Colonic mucosa (tissue), 4 donors: ENCODE data around the gene SVIL. TPM values are rescaled to one million over a fixed set of nuclear protein-coding genes. Genes with fewer than 3 reads are reported as not detected.
"Not testable (repeated sequence)": the region's sequence is repeated elsewhere in the genome, so short reads cannot be mapped to it uniquely, and the experiment has no call there.

ENCODE experiments used
- DNase-seq: peaks from one replicate; pipeline ENCODE4 v3.0.0-alpha.2; 2020
- H3K27ac ChIP-seq: fragments of 200-600 bp; one replicate; pipeline ENCODE4 v1.8.0; 2021
- H3K27me3 ChIP-seq: fragments of 200-600 bp; one replicate; pipeline ENCODE4 v1.8.0; 2021
- H3K36me3 ChIP-seq: fragments of 200-600 bp; one replicate; pipeline ENCODE4 v1.8.0; 2021
- H3K4me1 ChIP-seq: fragments of 200-600 bp; one replicate; pipeline ENCODE4 v1.8.0; 2021; ENCODE audit warnings: mild to moderate bottlenecking
- H3K4me3 ChIP-seq: fragments of 200-600 bp; one replicate; pipeline ENCODE4 v1.8.0; 2021
- H3K9ac ChIP-seq, 2 donors: one replicate each; pipeline ENCODE4 v1.7.0; 2013; ENCODE audit warnings: control low read depth in 2 of 2, low read depth in 2 of 2, low read length in 2 of 2
- H3K9me3 ChIP-seq: fragments of 200-600 bp; one replicate; pipeline ENCODE4 v1.8.0; 2021
- intact Hi-C: fragments of 100-400 bp; cut with DNase I; formaldehyde crosslinking; loops from one replicate; pipeline ENCODE4 v1.14.1; 2022
- total RNA-seq, 2 donors: library from RNA; stranded (reverse); fragmentation: NEBNext Ultra II Directional in 1 of 2; extraction: Animal tissue kit (Norgen Biotek cat#: 25700) in 1 of 2; gene quantifications; one replicate each; pipeline ENCODE4 v1.2.1, GENCODE V29; 2021
- TF ChIP-seq, protein P1 (sequence below): fragments of 200-600 bp; IDR thresholded peaks from one replicate; pipeline ENCODE4 v1.8.0; 2022; ENCODE audit warnings: antibody characterized with exemption, mild to moderate bottlenecking
- donor health status: healthy.
- donor health status: DM: no; HTN: no; CAD: no.
- donor health status: DM: no; HTN: no; CAD: no.

The SVIL gene
- total RNA-seq, 2 donors from 2014 or later, result 62.6 to 132 TPM

DNA sequence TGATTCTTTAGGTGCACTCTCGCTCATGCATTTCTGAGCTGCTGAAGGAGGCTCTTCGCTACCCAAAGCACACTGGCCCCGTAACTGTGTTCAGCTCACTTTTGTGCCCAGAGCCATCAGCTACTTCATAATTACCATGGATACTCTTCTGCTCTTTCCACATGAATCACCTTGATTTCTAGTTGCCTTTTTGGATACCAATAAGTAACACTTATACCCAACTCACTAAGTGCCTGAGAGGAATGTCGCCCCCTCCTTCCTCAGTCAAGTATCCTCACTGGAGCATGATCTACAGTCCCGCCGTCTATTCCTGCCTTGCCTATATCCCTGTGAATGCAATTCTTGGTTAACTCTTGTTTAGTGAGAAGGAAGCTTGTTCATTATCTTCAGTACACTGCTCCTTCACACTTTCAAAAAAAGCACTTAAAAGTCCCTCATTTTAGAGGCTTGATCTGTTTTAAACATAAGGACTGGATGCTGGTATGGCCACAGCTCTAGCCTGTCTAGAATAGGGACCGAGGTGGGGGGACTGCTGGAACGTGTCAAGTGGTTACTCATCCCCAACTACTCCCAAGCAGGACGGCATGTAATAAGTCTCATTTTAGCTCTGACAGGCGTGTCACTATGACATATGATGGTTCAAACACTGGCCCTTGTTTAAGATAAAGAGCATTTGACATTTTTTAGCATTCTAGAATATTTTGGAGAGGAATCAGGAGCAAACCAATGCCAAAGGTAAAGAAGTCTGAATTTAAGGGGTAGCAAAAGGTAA is 23.7 kb downstream of the SVIL start:
- intact Hi-C loops, result no loop called here
- H3K9ac ChIP-seq, result no peak overlapping the region
- TF ChIP-seq, protein P1, sequence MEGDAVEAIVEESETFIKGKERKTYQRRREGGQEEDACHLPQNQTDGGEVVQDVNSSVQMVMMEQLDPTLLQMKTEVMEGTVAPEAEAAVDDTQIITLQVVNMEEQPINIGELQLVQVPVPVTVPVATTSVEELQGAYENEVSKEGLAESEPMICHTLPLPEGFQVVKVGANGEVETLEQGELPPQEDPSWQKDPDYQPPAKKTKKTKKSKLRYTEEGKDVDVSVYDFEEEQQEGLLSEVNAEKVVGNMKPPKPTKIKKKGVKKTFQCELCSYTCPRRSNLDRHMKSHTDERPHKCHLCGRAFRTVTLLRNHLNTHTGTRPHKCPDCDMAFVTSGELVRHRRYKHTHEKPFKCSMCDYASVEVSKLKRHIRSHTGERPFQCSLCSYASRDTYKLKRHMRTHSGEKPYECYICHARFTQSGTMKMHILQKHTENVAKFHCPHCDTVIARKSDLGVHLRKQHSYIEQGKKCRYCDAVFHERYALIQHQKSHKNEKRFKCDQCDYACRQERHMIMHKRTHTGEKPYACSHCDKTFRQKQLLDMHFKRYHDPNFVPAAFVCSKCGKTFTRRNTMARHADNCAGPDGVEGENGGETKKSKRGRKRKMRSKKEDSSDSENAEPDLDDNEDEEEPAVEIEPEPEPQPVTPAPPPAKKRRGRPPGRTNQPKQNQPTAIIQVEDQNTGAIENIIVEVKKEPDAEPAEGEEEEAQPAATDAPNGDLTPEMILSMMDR, result no peak
- no peaks in the 10 kb centered on the region for H3K27me3 ChIP-seq
- peaks cover under 1% of the 10 kb centered on the region for H3K4me1 ChIP-seq
- H3K36me3 ChIP-seq, result no peaks in the 10 kb centered on the region
- no peak for DNase-seq
- H3K9me3 ChIP-seq, result no peaks in the 10 kb centered on the region
- no peak overlapping the region for H3K27ac ChIP-seq
- no peak overlapping the region for H3K4me3 ChIP-seq

DNA sequence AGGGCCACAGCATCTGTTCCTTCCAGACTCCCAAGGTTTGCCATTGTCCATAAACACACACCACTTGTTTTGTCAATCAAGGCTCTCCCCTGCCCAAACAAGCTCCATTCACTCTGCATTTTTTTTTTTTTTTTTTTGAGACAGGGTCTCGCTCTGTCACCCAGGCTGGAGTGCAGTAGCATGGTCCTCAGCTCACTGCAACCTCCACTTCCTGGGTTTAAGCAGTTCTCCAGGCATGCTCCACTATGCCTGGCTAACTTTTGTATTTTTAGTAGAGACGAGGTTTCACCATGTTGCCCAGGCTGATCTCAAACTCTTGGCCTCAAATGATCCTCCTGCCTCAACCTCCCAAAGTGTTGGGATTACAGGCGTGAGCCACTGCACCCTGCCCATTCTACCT is 24.4 kb downstream of the SVIL start:
- H3K36me3 ChIP-seq, H3K27ac ChIP-seq, H3K9me3 ChIP-seq, DNase-seq, H3K4me3 ChIP-seq, H3K27me3 ChIP-seq, H3K9ac ChIP-seq, intact Hi-C loops, H3K4me1 ChIP-seq: not testable (repeated sequence)

DNA sequence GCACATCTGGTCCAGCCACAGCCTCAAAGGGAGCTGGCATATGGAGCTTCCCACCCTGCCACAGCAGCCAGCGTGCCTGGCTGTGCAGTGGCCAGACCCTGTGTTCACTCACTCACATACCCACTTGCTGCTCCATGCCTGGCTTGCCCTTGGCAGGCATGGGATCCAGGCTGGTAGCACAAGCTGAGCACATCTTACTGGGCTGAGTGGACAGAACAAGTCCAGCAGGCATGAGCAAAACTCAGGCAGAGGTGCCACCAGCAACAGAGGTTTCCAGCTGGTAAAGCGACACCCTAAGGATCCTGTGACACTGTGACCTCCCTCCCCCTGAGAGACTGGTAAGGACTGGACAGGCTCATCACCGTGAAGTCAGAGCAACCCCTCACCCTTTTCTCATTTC is 25.1 kb downstream of the SVIL start:
- no peaks in the 10 kb centered on the region for H3K4me1 ChIP-seq
- TF ChIP-seq, protein P1, result no peak
- no peaks in the 10 kb centered on the region for H3K27me3 ChIP-seq
- intact Hi-C loops, result no loop called here
- no peak overlapping the region for H3K4me3 ChIP-seq
- DNase-seq, result no peak
- H3K9me3 ChIP-seq, result no peaks in the 10 kb centered on the region
- H3K9ac ChIP-seq, result no peak overlapping the region
- H3K27ac ChIP-seq, result no peak overlapping the region
- no peaks in the 10 kb centered on the region for H3K36me3 ChIP-seq

DNA sequence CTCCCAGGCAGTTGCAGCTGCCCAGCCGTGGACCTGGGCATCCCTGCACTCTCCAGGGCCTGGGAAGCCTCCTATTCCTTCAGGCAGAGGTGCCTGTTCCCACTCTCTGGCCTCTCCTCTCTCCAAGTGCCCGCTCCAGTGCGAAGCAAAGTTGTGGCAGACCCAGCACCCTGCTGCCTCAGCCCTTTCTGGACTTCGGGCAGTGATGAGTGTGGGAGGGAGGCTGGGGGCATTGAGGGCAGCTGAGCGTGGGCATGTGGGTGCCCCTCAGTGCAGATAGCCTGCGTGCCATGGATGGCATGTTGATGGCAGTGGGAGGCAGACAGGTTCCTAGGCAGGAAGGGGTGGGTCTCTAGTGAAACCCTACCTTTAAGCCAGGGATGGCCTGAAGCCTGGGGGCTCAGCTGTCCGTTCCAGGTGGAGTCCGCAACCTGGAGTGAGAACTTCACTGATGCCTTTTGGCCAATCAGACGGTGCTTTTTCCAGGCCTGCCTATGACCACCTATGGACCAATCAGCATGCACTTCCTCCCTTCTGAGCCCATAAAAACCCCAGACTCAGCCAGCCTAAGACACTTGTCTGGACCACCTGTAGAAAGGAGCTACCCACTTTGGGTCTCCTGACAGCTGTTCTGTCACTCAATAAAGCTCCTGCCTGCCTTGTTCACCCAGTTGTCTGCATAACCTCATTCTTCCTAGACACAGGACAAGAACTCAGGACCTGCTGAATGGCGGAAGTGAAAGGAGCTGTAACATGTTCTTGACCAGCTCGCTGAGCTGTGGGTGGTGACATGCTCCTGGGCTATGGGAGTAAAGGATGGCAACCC is 26.1 kb downstream of the SVIL start:
- TF ChIP-seq, protein P1, result no peak
- Histone ChIP-seq H3K27ac (no peak overlapping the region), H3K9ac (no peak overlapping the region), H3K9me3 (no peaks in the 10 kb centered on the region), H3K36me3 (no peaks in the 10 kb centered on the region), H3K4me3 (no peak overlapping the region), H3K4me1 (no peaks in the 10 kb centered on the region), H3K27me3 (no peaks in the 10 kb centered on the region)
- intact Hi-C loops, result no loop called here
- DNase-seq, result no peak

DNA sequence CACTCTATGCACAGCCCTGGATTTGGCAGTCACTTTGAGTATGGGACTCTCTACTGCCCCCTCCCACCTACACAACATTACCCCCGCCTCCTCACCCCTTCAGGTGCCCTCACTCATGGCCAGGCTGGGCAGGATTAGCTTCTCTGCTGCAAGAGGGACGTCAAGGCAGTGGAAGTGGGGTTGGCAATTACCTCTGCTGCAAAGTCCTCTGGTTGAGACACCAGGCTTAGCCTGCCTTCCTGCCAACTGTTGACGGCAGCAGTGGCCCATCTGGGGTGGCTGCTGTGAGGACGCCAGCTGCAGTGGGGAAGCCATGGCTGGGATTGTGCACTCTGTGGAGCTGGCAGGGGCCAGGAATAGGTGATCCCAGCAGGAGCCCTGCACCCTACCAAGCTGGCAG is 26.7 kb downstream of the SVIL start:
- intact Hi-C loops, result no loop called here
- H3K36me3 ChIP-seq, result no peaks in the 10 kb centered on the region
- H3K27me3 ChIP-seq, result no peaks in the 10 kb centered on the region
- H3K9ac ChIP-seq, result no peak overlapping the region
- H3K27ac ChIP-seq, result no peak overlapping the region
- H3K9me3 ChIP-seq, result no peaks in the 10 kb centered on the region
- TF ChIP-seq, protein P1, result no peak
- DNase-seq, result no peak
- H3K4me1 ChIP-seq, result no peaks in the 10 kb centered on the region
- no peak overlapping the region for H3K4me3 ChIP-seq

DNA sequence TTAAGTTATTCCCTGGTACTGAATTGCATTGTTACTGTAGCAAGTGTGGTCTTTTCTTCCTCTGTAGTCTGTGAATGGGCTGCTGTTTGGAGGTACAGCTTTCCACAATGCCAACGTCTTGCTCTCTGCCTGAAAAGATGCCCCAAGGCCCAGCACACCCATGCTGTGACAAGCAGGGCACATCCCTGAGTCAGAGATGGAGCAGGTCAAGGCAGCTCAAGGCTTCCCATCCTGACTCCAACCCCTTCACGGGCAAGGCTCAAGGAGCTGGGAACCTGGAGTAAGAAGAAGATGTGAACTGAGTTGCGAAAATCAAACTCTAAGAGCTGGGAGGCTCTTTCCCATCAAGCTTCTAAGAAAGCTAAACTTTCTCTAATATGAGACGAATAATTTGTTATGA is 27.2 kb downstream of the SVIL start:
- intact Hi-C loops, result no loop called here
- no peak for DNase-seq
- Histone ChIP-seq H3K27me3 (no peaks in the 10 kb centered on the region), H3K9ac (no peak overlapping the region), H3K9me3 (no peaks in the 10 kb centered on the region), H3K27ac (no peak overlapping the region), H3K36me3 (no peaks in the 10 kb centered on the region), H3K4me3 (no peak overlapping the region), H3K4me1 (no peaks in the 10 kb centered on the region)
- TF ChIP-seq, protein P1, result no peak

DNA sequence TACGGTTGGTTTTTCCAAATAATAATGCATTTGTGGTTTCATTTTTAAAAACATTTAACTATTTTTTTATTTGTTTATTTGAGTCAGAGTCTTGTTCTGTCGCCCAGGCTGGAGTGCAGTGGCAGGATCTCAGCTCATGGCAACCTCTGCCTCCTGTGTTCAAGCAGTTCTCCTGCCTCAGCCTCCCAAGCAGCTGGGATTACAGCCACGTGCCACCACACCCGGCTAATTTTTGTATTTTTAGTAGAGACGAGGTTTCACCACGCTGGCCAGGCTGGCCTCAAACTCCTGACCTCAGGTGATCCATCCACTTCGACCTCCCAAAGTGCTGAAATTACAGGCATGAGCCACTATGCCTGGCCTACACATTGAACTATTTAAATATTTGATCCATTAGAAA is 28.1 kb downstream of the SVIL start:
- DNase-seq, H3K9ac ChIP-seq, H3K27me3 ChIP-seq, intact Hi-C loops, H3K4me3 ChIP-seq, H3K27ac ChIP-seq, H3K9me3 ChIP-seq, H3K36me3 ChIP-seq, H3K4me1 ChIP-seq: not testable (repeated sequence)
